GM12878 (cell line): ENCODE measurements around the gene CAP2. TPM values are rescaled to one million over a fixed set of nuclear protein-coding genes. Genes with fewer than 3 reads are reported as not detected.

Experiments used
- ATAC-seq: fragments of 200-7000 bp; cut with Tn5 transposase; 3 replicates; pipeline ENCODE4 v1.9.1; 2020; ENCODE audit warnings: mild to moderate bottlenecking, moderate library complexity
- BruUV-seq: library from RNA; stranded (reverse); fragments of 400-500 nt; replicated peaks from 2 replicates; lab custom pipeline; 2021; lab: Mats Ljungman, UMichigan
- CTCF ChIA-PET: fragments of 300-600 bp; sonication (Branson Sonifier 250); formaldehyde crosslinking; extraction: SDS; loops from one replicate; lab custom pipeline; 2021; ENCODE audit warnings: inconsistent platforms; lab: Yijun Ruan, JAX
- POLR2A ChIA-PET: fragments of 350-600 bp; formaldehyde crosslinking; extraction: SDS; loops from one replicate; lab custom pipeline; 2021; ENCODE audit warnings: inconsistent platforms; lab: Charles Lee
- RAD21 ChIA-PET: fragments of 300-600 bp; sonication (Branson Sonifier 250); formaldehyde crosslinking; loops from one replicate; lab custom pipeline; 2023; ENCODE audit warnings: antibody characterized with exemption; ENCODE audit not compliant: unreplicated experiment; lab: Charles Lee
- SMC1A ChIA-PET: fragments of 300-600 bp; sonication (Branson Sonifier 250); formaldehyde crosslinking; loops from one replicate; lab custom pipeline; 2023; ENCODE audit not compliant: unreplicated experiment, uncharacterized antibody; lab: Charles Lee
- DNase-seq: peaks from one replicate; pipeline ENCODE4 v3.0.0-alpha.2; 2011; ENCODE audit warnings: low read depth, low spot score
- FAIRE-seq: peaks from 3 replicates; lab custom pipeline; 2011; peaks lifted over from hg19 to GRCh38; lab: Jason Lieb, UNC
- H2AFZ ChIP-seq: 2 replicates; pipeline ENCODE4 v1.6.0; 2011; ENCODE audit warnings: low read depth, low read length, control low read depth; ENCODE audit not compliant: control insufficient read depth
- H3K27ac ChIP-seq: 2 replicates; pipeline ENCODE4 v1.5.1; 2011; ENCODE audit warnings: control low read depth; ENCODE audit not compliant: control insufficient read depth, insufficient read depth
- H3K27me3 ChIP-seq, 2 experiments: replicated peaks in 1 of 2; 2 replicates each; pipeline versions ENCODE4 v1.6.0 to v1.6.1; 2011; ENCODE audit warnings: low read length in 1 of 2; ENCODE audit not compliant: control insufficient read depth in 2 of 2, insufficient read depth in 2 of 2
- H3K36me3 ChIP-seq, 2 experiments: 2 replicates each; pipeline ENCODE4 v1.5.1; 2011; ENCODE audit warnings: low read length in 1 of 2; ENCODE audit not compliant: control insufficient read depth in 2 of 2, insufficient read depth in 2 of 2
- H3K4me1 ChIP-seq: 2 replicates; pipeline ENCODE4 v1.6.1; 2011; ENCODE audit warnings: mild to moderate bottlenecking, low read length, moderate library complexity, mixed read lengths; ENCODE audit not compliant: control insufficient read depth, insufficient read depth
- H3K4me2 ChIP-seq: 2 replicates; pipeline ENCODE4 v1.6.0; 2011; ENCODE audit warnings: control low read depth; ENCODE audit not compliant: control insufficient read depth, insufficient read depth
- H3K4me3 ChIP-seq: fragments of 200-600 bp; sonication (generic); 2 replicates; pipeline ENCODE4 v1.5.1; 2016
- H3K79me2 ChIP-seq: 2 replicates; pipeline ENCODE4 v1.6.0; 2011; ENCODE audit warnings: low read length; ENCODE audit not compliant: control insufficient read depth, insufficient read depth
- H3K9ac ChIP-seq: 2 replicates; pipeline ENCODE4 v1.8.0; 2011; ENCODE audit warnings: low read length, control low read depth, mixed read lengths; ENCODE audit not compliant: control insufficient read depth, insufficient read depth
- H3K9me3 ChIP-seq: replicated peaks from 3 replicates; pipeline ENCODE4 v1.5.1; 2011; ENCODE audit warnings: mild to moderate bottlenecking, low read length; ENCODE audit not compliant: control insufficient read depth, insufficient read depth
- H4K20me1 ChIP-seq: 2 replicates; pipeline ENCODE4 v1.6.0; 2011; ENCODE audit not compliant: control insufficient read depth, insufficient read depth
- CEBPB ChIP-seq, 2 experiments: fragments of 150-350 bp in 1 of 2; IDR thresholded peaks; 2 replicates each; pipeline ENCODE4 v1.6.1; 2012 to 2014; ENCODE audit warnings: low read depth in 2 of 2, low read length in 2 of 2, borderline replicate concordance in 1 of 2, inconsistent platforms in 1 of 2
- DPF2 ChIP-seq: fragments of 450-650 bp; IDR thresholded peaks from 2 replicates; pipeline ENCODE4 v1.6.1; 2017; ENCODE audit warnings: mild to moderate bottlenecking
- FOS ChIP-seq: IDR thresholded peaks from 3 replicates; pipeline ENCODE4 v1.6.1; 2011; ENCODE audit warnings: borderline replicate concordance; ENCODE audit not compliant: insufficient read length; ENCODE audit errors: extremely low read depth
- HDAC6 ChIP-seq: fragments of 200-600 bp; sonication (generic); IDR thresholded peaks from one replicate; pipeline ENCODE4 v1.8.0; 2017; ENCODE audit warnings: antibody characterized with exemption; ENCODE audit not compliant: unreplicated experiment
- IKZF2 ChIP-seq, 2 experiments: fragments of 450-650 bp; IDR thresholded peaks; 2 replicates each; pipeline ENCODE4 v1.6.1; 2017; ENCODE audit warnings: mild to moderate bottlenecking in 2 of 2, moderate library complexity in 2 of 2
- MEF2A ChIP-seq: IDR thresholded peaks from 2 replicates; pipeline ENCODE4 v1.6.1; 2011; ENCODE audit warnings: low read depth, mild to moderate bottlenecking, low read length, moderate library complexity; ENCODE audit not compliant: insufficient read depth
- RELA ChIP-seq: fragments of 450-650 bp; IDR thresholded peaks from 2 replicates; pipeline ENCODE4 v1.8.0; 2014; ENCODE audit warnings: borderline replicate concordance; ENCODE audit not compliant: partially characterized antibody
- SMARCA5 ChIP-seq: fragments of 450-650 bp; IDR thresholded peaks from 2 replicates; pipeline ENCODE4 v1.6.1; 2017; ENCODE audit warnings: mild to moderate bottlenecking
- SUPT20H ChIP-seq: IDR thresholded peaks from 2 replicates; pipeline ENCODE4 v1.6.1; 2011; ENCODE audit warnings: low read depth, mild to moderate bottlenecking, low read length, moderate library complexity, borderline replicate concordance; ENCODE audit not compliant: control insufficient read depth
- YBX1 ChIP-seq: fragments of 450-650 bp; IDR thresholded peaks from 2 replicates; pipeline ENCODE4 v1.6.1; 2016; ENCODE audit warnings: antibody characterized with exemption
- ZNF274 ChIP-seq: IDR thresholded peaks from one replicate; pipeline ENCODE4 v1.8.0; 2011; ENCODE audit not compliant: insufficient read length, insufficient read depth
- WGBS: methylation state at CpG from one replicate; pipeline ENCODE4 v1.1.6; 2016; ENCODE audit warnings: low lambda C conversion rate; ENCODE audit not compliant: insufficient replicate concordance, insufficient coverage; ENCODE audit errors: missing lambda C conversion rate; 5-methylcytosine and 5-hydroxymethylcytosine counted together
- in situ Hi-C: fragments of 300-500 bp; cut with MboI; formaldehyde crosslinking; loops from 9 replicates; pipeline ENCODE4 v1.14.3; 2018; ENCODE audit warnings: mixed read lengths
- intact Hi-C: fragments of 100-400 bp; cut with micrococcal nuclease; formaldehyde crosslinking; loops from one replicate; pipeline ENCODE4 v1.14.2; 2022; ENCODE audit not compliant: unreplicated experiment
- polyA plus RNA-seq, 11 experiments: library from polyadenylated mRNA; depleted of rRNA in 4 of 11; unstranded in 6 of 11; stranded (reverse) in 5 of 11; fragments of >200 nt; fragmentation: Nextera tagmentation in 4 of 11; fragmentation: Illumina TruSeq in 1 of 11; extraction: Ambion mirVana in 4 of 11; extraction: Trizol in 1 of 11; gene quantifications; 1 replicate in 1 of 11; 2 replicates in 10 of 11; pipeline versions ENCODE4 v1.2.1 to v1.2.3, GENCODE V29; 2011 to 2016; ENCODE audit warnings: inconsistent platforms in 2 of 11, missing spikeins in 2 of 11, low read depth in 1 of 11
- total RNA-seq, 4 experiments: library from RNA; depleted of rRNA in 3 of 4; stranded (reverse); fragments of >200 nt in 3 of 4; fragmentation: Illumina TruSeq in 1 of 4; extraction: Trizol in 1 of 4; gene quantifications; 2 replicates each; pipeline versions ENCODE4 v1.2.1 to v1.2.3, GENCODE V29; 2013 to 2021
- TF ChIP-seq, protein P1 (sequence below): fragments of 450-650 bp; IDR thresholded peaks from 2 replicates; pipeline ENCODE4 v1.6.1; 2017; ENCODE audit warnings: mild to moderate bottlenecking, moderate library complexity
- TF ChIP-seq, protein P2 (sequence below): fragments of 450-650 bp; conservative IDR thresholded peaks from 2 replicates; pipeline ENCODE4 v1.6.1; 2017; ENCODE audit warnings: mild to moderate bottlenecking, moderate library complexity

CAP2 gene
- total and polyA plus RNA-seq, 10 of the 15 experiments (the other 5 are each of a cell fraction or from before 2014, with no cell fraction given), result 0.10 to 2.0 (median 0.15) TPM; not detected in 7

DNA sequence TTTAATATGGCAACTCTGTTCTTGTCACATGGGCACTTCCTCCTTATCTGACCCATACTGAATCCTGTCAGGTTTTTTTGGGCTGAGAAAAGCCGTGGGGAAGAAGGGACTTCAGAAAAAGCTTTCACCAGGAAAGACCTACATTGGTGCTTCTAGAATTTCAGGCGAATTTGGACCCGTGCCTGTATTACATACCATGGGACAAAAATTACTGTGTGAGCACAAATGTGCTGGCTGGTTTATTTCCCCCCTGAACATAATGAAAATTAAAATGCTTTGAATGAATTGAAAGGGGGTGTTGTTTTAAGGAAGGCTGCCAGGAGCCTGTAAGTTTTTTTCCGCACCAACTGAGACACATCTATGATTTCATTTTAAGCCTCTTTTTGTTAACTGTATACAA, 29.6 kb downstream of the CAP2 start:
- ATAC-seq (no peak), FAIRE-seq (no peak), DNase-seq (no peak)
- H3K4me1 ChIP-seq, result no peaks in the 10 kb centered on the region
- no peak overlapping the region for H3K27ac ChIP-seq
- ChIA-PET SMC1A (no interaction called here), POLR2A (interaction anchor here (1.0 kb wide), 1 partner anchor 31 kb away, joined by 3 read pairs; no protein-coding TSS in a partner anchor), CTCF (no interaction called here), RAD21 (no interaction called here)
- in situ Hi-C loops, result no loop called here
- 25% methylated on average over 4 of the region's 4 CpGs for WGBS
- no peaks in the 10 kb centered on the region for H3K9me3 ChIP-seq
- intact Hi-C loops, result no loop called here
- H3K36me3 ChIP-seq, result no peaks in the 10 kb centered on the region
- H4K20me1 ChIP-seq, result no peaks in the 10 kb centered on the region
- H3K9ac ChIP-seq, result no peak overlapping the region
- no peak overlapping the region for H3K4me3 ChIP-seq
- BruUV-seq, result no TSS peak
- H3K79me2 ChIP-seq, result no peaks in the 10 kb centered on the region
- no peak overlapping the region for H3K4me2 ChIP-seq
- no peak for TF ChIP-seq RELA
- TF ChIP-seq HDAC6, result no peak
- no peak for TF ChIP-seq IKZF2 (IDR thresholded peaks at IDR 0.05)
- no peaks in the 10 kb centered on the region for H3K27me3 ChIP-seq
- no peak overlapping the region for H2AFZ ChIP-seq

DNA sequence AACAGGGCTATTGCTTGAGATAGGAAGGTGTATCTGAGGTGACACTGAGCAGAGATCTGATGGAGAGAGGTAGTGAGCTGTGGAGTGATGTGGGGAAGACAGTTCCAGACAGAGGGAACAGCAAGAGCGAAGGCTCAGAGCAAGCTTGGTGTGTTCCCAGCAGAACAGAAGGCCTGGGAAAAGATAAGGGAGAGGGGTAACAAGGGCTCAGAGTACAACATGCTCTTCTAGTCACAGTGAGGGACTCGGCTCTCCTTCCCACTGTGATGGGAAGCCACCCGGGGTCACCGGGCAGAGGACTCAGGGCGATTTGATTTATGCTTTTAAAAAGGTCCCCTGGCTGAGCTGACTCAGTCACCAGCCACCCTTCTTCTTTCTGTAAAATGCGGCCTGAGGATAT, 33.7 kb downstream of the CAP2 start:
- H3K4me1 ChIP-seq, result no peaks in the 10 kb centered on the region
- WGBS, result 37% methylated on average over 6 of the region's 6 CpGs
- no peaks in the 10 kb centered on the region for H3K9me3 ChIP-seq
- no peak overlapping the region for H3K27ac ChIP-seq
- ATAC-seq (no peak), FAIRE-seq (no peak), DNase-seq (no peak)
- SMC1A ChIA-PET, result no interaction called here
- no peaks in the 10 kb centered on the region for H3K27me3 ChIP-seq
- H4K20me1 ChIP-seq, result no peaks in the 10 kb centered on the region
- BruUV-seq, result no TSS peak
- intact Hi-C loops (no loop called here), in situ Hi-C loops (no loop called here)
- no peaks in the 10 kb centered on the region for H3K79me2 ChIP-seq
- H2AFZ ChIP-seq, result no peak overlapping the region
- no peak overlapping the region for H3K4me3 ChIP-seq
- CTCF ChIA-PET, result no interaction called here
- H3K9ac ChIP-seq, result no peak overlapping the region
- RAD21 ChIA-PET, result no interaction called here
- no peaks in the 10 kb centered on the region for H3K36me3 ChIP-seq
- POLR2A ChIA-PET, result interaction anchor here (1.3 kb wide), 1 partner anchor 9 kb away, joined by 3 read pairs; no protein-coding TSS in a partner anchor
- H3K4me2 ChIP-seq, result no peak overlapping the region
- TF ChIP-seq SMARCA5, result no peak
- no peak for TF ChIP-seq MEF2A
- no peak for TF ChIP-seq ZNF274
- no peak for TF ChIP-seq SUPT20H
- no peak for TF ChIP-seq YBX1
- TF ChIP-seq, protein P1, sequence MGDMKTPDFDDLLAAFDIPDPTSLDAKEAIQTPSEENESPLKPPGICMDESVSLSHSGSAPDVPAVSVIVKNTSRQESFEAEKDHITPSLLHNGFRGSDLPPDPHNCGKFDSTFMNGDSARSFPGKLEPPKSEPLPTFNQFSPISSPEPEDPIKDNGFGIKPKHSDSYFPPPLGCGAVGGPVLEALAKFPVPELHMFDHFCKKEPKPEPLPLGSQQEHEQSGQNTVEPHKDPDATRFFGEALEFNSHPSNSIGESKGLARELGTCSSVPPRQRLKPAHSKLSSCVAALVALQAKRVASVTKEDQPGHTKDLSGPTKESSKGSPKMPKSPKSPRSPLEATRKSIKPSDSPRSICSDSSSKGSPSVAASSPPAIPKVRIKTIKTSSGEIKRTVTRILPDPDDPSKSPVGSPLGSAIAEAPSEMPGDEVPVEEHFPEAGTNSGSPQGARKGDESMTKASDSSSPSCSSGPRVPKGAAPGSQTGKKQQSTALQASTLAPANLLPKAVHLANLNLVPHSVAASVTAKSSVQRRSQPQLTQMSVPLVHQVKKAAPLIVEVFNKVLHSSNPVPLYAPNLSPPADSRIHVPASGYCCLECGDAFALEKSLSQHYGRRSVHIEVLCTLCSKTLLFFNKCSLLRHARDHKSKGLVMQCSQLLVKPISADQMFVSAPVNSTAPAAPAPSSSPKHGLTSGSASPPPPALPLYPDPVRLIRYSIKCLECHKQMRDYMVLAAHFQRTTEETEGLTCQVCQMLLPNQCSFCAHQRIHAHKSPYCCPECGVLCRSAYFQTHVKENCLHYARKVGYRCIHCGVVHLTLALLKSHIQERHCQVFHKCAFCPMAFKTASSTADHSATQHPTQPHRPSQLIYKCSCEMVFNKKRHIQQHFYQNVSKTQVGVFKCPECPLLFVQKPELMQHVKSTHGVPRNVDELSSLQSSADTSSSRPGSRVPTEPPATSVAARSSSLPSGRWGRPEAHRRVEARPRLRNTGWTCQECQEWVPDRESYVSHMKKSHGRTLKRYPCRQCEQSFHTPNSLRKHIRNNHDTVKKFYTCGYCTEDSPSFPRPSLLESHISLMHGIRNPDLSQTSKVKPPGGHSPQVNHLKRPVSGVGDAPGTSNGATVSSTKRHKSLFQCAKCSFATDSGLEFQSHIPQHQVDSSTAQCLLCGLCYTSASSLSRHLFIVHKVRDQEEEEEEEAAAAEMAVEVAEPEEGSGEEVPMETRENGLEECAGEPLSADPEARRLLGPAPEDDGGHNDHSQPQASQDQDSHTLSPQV, result no peak
- no peak for TF ChIP-seq DPF2
- no peak for TF ChIP-seq CEBPB (IDR thresholded peaks at IDR 0.05; ENCODE audit: borderline replicate concordance in 1 of 2, low read depth in 2 of 2, low read length in 2 of 2)
- no peak for TF ChIP-seq FOS
- TF ChIP-seq, protein P2, sequence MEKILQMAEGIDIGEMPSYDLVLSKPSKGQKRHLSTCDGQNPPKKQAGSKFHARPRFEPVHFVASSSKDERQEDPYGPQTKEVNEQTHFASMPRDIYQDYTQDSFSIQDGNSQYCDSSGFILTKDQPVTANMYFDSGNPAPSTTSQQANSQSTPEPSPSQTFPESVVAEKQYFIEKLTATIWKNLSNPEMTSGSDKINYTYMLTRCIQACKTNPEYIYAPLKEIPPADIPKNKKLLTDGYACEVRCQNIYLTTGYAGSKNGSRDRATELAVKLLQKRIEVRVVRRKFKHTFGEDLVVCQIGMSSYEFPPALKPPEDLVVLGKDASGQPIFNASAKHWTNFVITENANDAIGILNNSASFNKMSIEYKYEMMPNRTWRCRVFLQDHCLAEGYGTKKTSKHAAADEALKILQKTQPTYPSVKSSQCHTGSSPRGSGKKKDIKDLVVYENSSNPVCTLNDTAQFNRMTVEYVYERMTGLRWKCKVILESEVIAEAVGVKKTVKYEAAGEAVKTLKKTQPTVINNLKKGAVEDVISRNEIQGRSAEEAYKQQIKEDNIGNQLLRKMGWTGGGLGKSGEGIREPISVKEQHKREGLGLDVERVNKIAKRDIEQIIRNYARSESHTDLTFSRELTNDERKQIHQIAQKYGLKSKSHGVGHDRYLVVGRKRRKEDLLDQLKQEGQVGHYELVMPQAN, result no peak
